Neural crest cell (in vitro differentiated cells): Measurements from ENCODE around the gene NR3C2. TPM values are rescaled to one million over a fixed set of nuclear protein-coding genes. Genes with fewer than 3 reads are reported as not detected.

Experiments used
- DNase-seq: peaks from one replicate; pipeline ENCODE4 v3.0.0; 2021; ENCODE audit warnings: low read depth, mixed read lengths, low spot score
- H3K27ac Mint-ChIP-seq: one replicate; pipeline ENCODE4 v1.8.0; 2021; ENCODE audit warnings: mild to moderate bottlenecking, mixed read lengths; ENCODE audit not compliant: unreplicated experiment
- H3K27me3 Mint-ChIP-seq: 2 replicates; pipeline ENCODE4 v1.8.0; 2021; ENCODE audit warnings: low read depth, mild to moderate bottlenecking, mixed read lengths
- H3K36me3 Mint-ChIP-seq: 2 replicates; pipeline ENCODE4 v1.8.0; 2021; ENCODE audit warnings: low read depth, mild to moderate bottlenecking, mixed read lengths
- H3K4me1 Mint-ChIP-seq: 2 replicates; pipeline ENCODE4 v1.8.0; 2021; ENCODE audit warnings: mixed read lengths
- H3K4me3 Mint-ChIP-seq: one replicate; pipeline ENCODE4 v1.8.0; 2021; ENCODE audit warnings: mild to moderate bottlenecking, mixed read lengths
- H3K9me3 Mint-ChIP-seq: 2 replicates; pipeline ENCODE4 v1.8.0; 2021; ENCODE audit warnings: mixed read lengths
- CTCF ChIP-seq: fragments of 200-600 bp; sonication (generic); conservative IDR thresholded peaks from 2 replicates; pipeline ENCODE4 v1.5.0; 2021; ENCODE audit warnings: antibody characterized with exemption, mild to moderate bottlenecking
- total RNA-seq: library from RNA; stranded (reverse); gene quantifications from 2 replicates; pipeline ENCODE4 v1.2.1, GENCODE V29; 2021

NR3C2 gene
- total RNA-seq, 1 donor from 2014 or later, result 0.21 TPM

GRCh38 chr4:148205476-148205875 is 236.7 kb downstream of the NR3C2 start:
- Mint-ChIP-seq H3K27me3 (peaks cover 5% of the 10 kb centered on the region), H3K4me3 (no peak overlapping the region), H3K4me1 (peaks cover 10% of the 10 kb centered on the region), H3K9me3 (peaks cover under 1% of the 10 kb centered on the region), H3K36me3 (no peaks in the 10 kb centered on the region), H3K27ac (no peak overlapping the region)
- no peak for DNase-seq
- TF ChIP-seq CTCF, result no peak

- no peak for DNase-seq
- no peaks in the 10 kb centered on the region for H3K36me3 Mint-ChIP-seq
- H3K27me3 Mint-ChIP-seq, result peaks cover 5% of the 10 kb centered on the region
- no peak overlapping the region for H3K4me3 Mint-ChIP-seq
- peaks cover 10% of the 10 kb centered on the region for H3K4me1 Mint-ChIP-seq
- H3K9me3 Mint-ChIP-seq, result peaks cover 3% of the 10 kb centered on the region
- no peak overlapping the region for H3K27ac Mint-ChIP-seq
- TF ChIP-seq CTCF, result no peak
Measured at GRCh38 chr4:148204892-148205291, 237.3 kb downstream of the NR3C2 start.

GRCh38 chr4:148204171-148204570 is 238.0 kb downstream of the NR3C2 start:
- peaks cover 5% of the 10 kb centered on the region for H3K27me3 Mint-ChIP-seq
- no peak overlapping the region for H3K4me3 Mint-ChIP-seq
- no peak overlapping the region for H3K27ac Mint-ChIP-seq
- peaks cover 3% of the 10 kb centered on the region for H3K9me3 Mint-ChIP-seq
- TF ChIP-seq CTCF, result no peak
- H3K4me1 Mint-ChIP-seq, result peaks cover 10% of the 10 kb centered on the region
- no peaks in the 10 kb centered on the region for H3K36me3 Mint-ChIP-seq
- no peak for DNase-seq

- Mint-ChIP-seq H3K4me3 (no peak overlapping the region), H3K27me3 (peaks cover 5% of the 10 kb centered on the region), H3K27ac (no peak overlapping the region), H3K9me3 (peaks cover 3% of the 10 kb centered on the region), H3K36me3 (no peaks in the 10 kb centered on the region), H3K4me1 (peaks cover 10% of the 10 kb centered on the region)
- TF ChIP-seq CTCF, result no peak
- no peak for DNase-seq
Measured at GRCh38 chr4:148203056-148203898, 238.9 kb downstream of the NR3C2 start.

- Mint-ChIP-seq H3K36me3 (no peaks in the 10 kb centered on the region), H3K27me3 (peaks cover 3% of the 10 kb centered on the region), H3K27ac (no peak overlapping the region)
Measured at GRCh38 chr4:148200960-148201359, 241.3 kb downstream of the NR3C2 start.

More at GRCh38 chr4:148200960-148201359, 241.3 kb downstream of the NR3C2 start:
- no peak for TF ChIP-seq CTCF
- H3K4me1 Mint-ChIP-seq, result peaks cover 10% of the 10 kb centered on the region
- no peak overlapping the region for H3K4me3 Mint-ChIP-seq
- H3K9me3 Mint-ChIP-seq, result peaks cover 3% of the 10 kb centered on the region
- DNase-seq, result no peak
